CD4-positive, CD25-positive, alpha-beta regulatory T cell (primary cell): ENCODE measurements around the gene CATSPER3. TPM values are rescaled to one million over a fixed set of nuclear protein-coding genes. Genes with fewer than 3 reads are reported as not detected.

Experiments
- ATAC-seq, 2 donors: fragments of 150-1000 bp; cut with Tn5 transposase; one replicate each; pipeline ENCODE4 v1.10.0; 2021; ENCODE audit warnings: low read depth in 2 of 2, moderate number of reproducible peaks in 2 of 2, moderate library complexity in 1 of 2
- DNase-seq, 3 donors: peaks; one replicate each; pipeline versions ENCODE4 v3.0.0 to v3.0.0-alpha.2; 2012 to 2022; ENCODE audit warnings: mixed read lengths in 1 of 3
- H3K27ac ChIP-seq: one replicate; pipeline ENCODE4 v1.7.0; 2013; ENCODE audit warnings: mild to moderate bottlenecking, low read length; ENCODE audit not compliant: insufficient read depth, poor library complexity, severe bottlenecking
- H3K27me3 ChIP-seq: one replicate; pipeline ENCODE4 v1.7.0; 2013; ENCODE audit warnings: low read length; ENCODE audit not compliant: control insufficient read depth, insufficient read depth
- H3K36me3 ChIP-seq: one replicate; pipeline ENCODE4 v1.7.0; 2013; ENCODE audit warnings: mild to moderate bottlenecking, low read length, moderate library complexity; ENCODE audit not compliant: control insufficient read depth, insufficient read depth
- H3K4me1 ChIP-seq: 2 replicates; pipeline ENCODE4 v1.7.0; 2013; ENCODE audit warnings: mild to moderate bottlenecking, low read length; ENCODE audit not compliant: insufficient read depth, control insufficient read depth, poor library complexity, severe bottlenecking
- H3K4me3 ChIP-seq: one replicate; pipeline ENCODE4 v1.7.0; 2013; ENCODE audit warnings: low read depth, mild to moderate bottlenecking, low read length, moderate library complexity
- H3K9me3 ChIP-seq, 2 experiments: 1 replicate in 1 of 2; 2 replicates in 1 of 2; pipeline ENCODE4 v1.7.0; 2013; ENCODE audit warnings: low read length in 2 of 2, mild to moderate bottlenecking in 1 of 2, moderate library complexity in 1 of 2; ENCODE audit not compliant: control insufficient read depth in 2 of 2
- H3K27ac Mint-ChIP-seq, 3 donors: one replicate each; pipeline ENCODE4 v1.8.0; 2020 to 2022; ENCODE audit warnings: mild to moderate bottlenecking in 3 of 3, mixed read lengths in 3 of 3, moderate library complexity in 2 of 3
- H3K27me3 Mint-ChIP-seq: one replicate; pipeline ENCODE4 v1.8.0; 2022; ENCODE audit warnings: mild to moderate bottlenecking, mixed read lengths
- H3K36me3 Mint-ChIP-seq: one replicate; pipeline ENCODE4 v1.8.0; 2020; ENCODE audit warnings: mixed read lengths
- H3K4me1 Mint-ChIP-seq, 4 donors: one replicate each; pipeline ENCODE4 v1.8.0; 2020 to 2022; ENCODE audit warnings: mixed read lengths in 4 of 4, mild to moderate bottlenecking in 1 of 4
- H3K4me3 Mint-ChIP-seq, 4 donors: one replicate each; pipeline ENCODE4 v1.8.0; 2020 to 2022; ENCODE audit warnings: mild to moderate bottlenecking in 4 of 4, mixed read lengths in 4 of 4, moderate library complexity in 3 of 4
- H3K9me3 Mint-ChIP-seq, 7 donors: one replicate each; pipeline ENCODE4 v1.8.0; 2020 to 2022; ENCODE audit warnings: mixed read lengths in 7 of 7, mild to moderate bottlenecking in 3 of 7, moderate library complexity in 2 of 7
- polyA plus RNA-seq, 4 donors: library from polyadenylated mRNA; unstranded; fragments of 300-500 nt; fragmentation: Illumina TruSeq; gene quantifications; one replicate each; pipeline ENCODE4 v1.2.3, GENCODE V29; 2021
- total RNA-seq: library from RNA; stranded (reverse); gene quantifications from one replicate; pipeline ENCODE4 v1.2.3, GENCODE V29; 2022

The CATSPER3 gene
- total and polyA plus RNA-seq, 5 donors from 2014 or later = 0.34 to 1.3 (median 0.37) TPM

DNA sequence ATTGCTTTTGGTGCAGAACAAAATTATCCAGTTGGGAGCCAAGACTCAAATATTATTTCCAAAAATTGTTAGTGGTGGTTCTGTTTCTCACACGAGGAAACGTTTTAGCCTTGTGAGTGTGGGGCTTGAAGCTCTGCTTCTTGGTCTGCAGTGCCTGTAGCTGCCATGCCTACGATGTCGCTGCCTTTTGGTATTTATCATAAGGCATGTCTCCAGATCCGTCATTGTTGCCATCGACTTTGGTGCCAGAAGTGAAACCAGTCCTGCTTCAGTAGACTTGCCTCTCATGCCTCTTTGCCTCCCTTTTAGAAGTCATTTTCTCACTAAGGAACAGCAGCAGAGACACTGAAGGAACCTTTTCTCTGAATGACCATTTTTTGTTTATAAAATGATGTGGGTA lies 29.7 kb upstream of the CATSPER3 start:
- H3K27me3 ChIP-seq = no peaks in the 10 kb centered on the region
- no peak overlapping the region for H3K4me3 ChIP-seq
- ATAC-seq = no peak
- Mint-ChIP-seq H3K27me3 (no peaks in the 10 kb centered on the region), H3K9me3 (no peaks in the 10 kb centered on the region), H3K36me3 (peaks cover 13% of the 10 kb centered on the region), H3K4me1 (peaks cover 0 to 4% (median 0%) of the 10 kb centered on the region in 4 donors), H3K27ac (no peak overlapping the region), H3K4me3 (no peak overlapping the region)
- H3K36me3 ChIP-seq = peaks cover 17% of the 10 kb centered on the region
- H3K27ac ChIP-seq = no peak overlapping the region
- no peaks in the 10 kb centered on the region for H3K9me3 ChIP-seq
- no peak for DNase-seq
- no peaks in the 10 kb centered on the region for H3K4me1 ChIP-seq

DNA sequence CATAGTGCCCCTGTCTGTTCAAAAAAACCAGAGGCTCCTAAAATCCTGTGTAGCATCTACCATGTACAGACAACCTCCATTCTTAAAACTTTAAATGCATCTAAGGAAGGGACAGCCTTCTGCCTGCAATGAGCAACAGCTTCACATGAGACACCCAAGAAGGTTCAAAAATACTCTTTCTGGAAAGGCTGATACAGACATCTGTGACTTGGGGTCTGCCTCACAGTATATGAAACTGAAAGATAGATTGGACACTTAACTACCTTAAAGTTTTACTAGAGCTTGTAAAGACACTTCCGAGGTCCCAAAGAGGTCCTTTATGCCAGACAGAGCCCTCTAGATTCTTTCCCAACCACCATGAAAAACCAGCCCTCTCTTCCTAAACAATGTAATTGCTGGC lies 28.2 kb upstream of the CATSPER3 start:
- Mint-ChIP-seq H3K27me3 (no peaks in the 10 kb centered on the region), H3K36me3 (peaks cover 13% of the 10 kb centered on the region), H3K4me3 (no peak overlapping the region), H3K9me3 (no peaks in the 10 kb centered on the region), H3K27ac (peak overlapping the region in 1 of 3 donors; percentile 47), H3K4me1 (peaks cover 0 to under 1% (median 0%) of the 10 kb centered on the region in 4 donors)
- Histone ChIP-seq H3K27ac (no peak overlapping the region), H3K27me3 (no peaks in the 10 kb centered on the region), H3K9me3 (no peaks in the 10 kb centered on the region), H3K4me3 (no peak overlapping the region), H3K36me3 (peaks cover 16% of the 10 kb centered on the region), H3K4me1 (no peaks in the 10 kb centered on the region)
- ATAC-seq (no peak), DNase-seq (no peak)

DNA sequence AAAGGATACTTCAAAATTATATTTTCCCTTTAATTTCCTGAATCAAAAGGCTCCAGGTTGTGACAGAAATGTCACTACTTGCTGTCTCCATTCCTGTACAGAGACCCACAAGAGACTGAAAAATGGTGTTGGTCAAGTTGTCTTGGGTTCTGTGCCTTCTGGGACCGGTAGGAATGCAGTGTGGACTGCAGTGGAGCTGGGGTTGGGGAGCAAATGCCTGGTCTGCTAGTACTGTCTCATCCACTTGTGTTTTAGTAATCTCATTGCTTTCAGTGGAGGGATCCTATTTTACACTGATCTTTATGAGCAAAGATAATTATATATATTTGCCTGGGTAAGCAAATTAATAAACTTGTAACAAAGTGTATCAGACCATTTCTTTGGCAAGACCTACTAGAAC lies 24.2 kb upstream of the CATSPER3 start:
- H3K4me1 ChIP-seq = no peaks in the 10 kb centered on the region
- DNase-seq (no peak), ATAC-seq (no peak)
- H3K27ac ChIP-seq = no peak overlapping the region
- Mint-ChIP-seq H3K27me3 (no peaks in the 10 kb centered on the region), H3K36me3 (peaks cover 8% of the 10 kb centered on the region), H3K9me3 (no peaks in the 10 kb centered on the region), H3K4me3 (no peak overlapping the region), H3K4me1 (no peaks in the 10 kb centered on the region), H3K27ac (no peak overlapping the region)
- no peak overlapping the region for H3K4me3 ChIP-seq
- H3K9me3 ChIP-seq = no peaks in the 10 kb centered on the region
- peaks cover 2% of the 10 kb centered on the region for H3K36me3 ChIP-seq
- no peaks in the 10 kb centered on the region for H3K27me3 ChIP-seq

GRCh38 chr5:134944630-134945029 lies 23.1 kb upstream of the CATSPER3 start:
- Histone ChIP-seq H3K27ac (no peak overlapping the region), H3K4me3 (no peak overlapping the region), H3K4me1 (no peaks in the 10 kb centered on the region), H3K27me3 (no peaks in the 10 kb centered on the region), H3K9me3 (no peaks in the 10 kb centered on the region), H3K36me3 (peaks cover under 1% of the 10 kb centered on the region)
- Mint-ChIP-seq H3K36me3 (peaks cover 8% of the 10 kb centered on the region), H3K4me3 (no peak overlapping the region), H3K27me3 (no peaks in the 10 kb centered on the region), H3K4me1 (no peaks in the 10 kb centered on the region), H3K27ac (no peak overlapping the region), H3K9me3 (no peaks in the 10 kb centered on the region)
- ATAC-seq = no peak
- DNase-seq = no peak

DNA sequence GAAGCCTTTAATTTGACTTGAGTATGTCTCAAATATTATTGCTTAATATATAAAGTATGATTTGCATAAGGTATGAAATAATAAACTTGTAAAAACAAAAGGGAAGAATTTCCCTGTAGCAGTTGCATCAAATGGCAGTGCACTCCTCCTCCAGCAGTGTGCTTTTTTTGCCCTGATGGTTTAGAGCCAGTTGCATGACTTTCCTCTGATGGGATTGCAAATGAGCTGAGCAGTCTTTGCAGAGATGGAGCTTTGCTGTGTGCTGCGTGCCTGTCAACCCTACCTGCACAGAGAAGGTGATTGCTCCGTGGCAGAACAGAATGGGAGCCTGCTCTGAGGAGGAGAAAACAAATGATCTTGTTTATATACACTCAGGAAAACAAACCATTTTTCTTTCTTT lies 22.7 kb upstream of the CATSPER3 start:
- H3K9me3 Mint-ChIP-seq = no peaks in the 10 kb centered on the region

DNA sequence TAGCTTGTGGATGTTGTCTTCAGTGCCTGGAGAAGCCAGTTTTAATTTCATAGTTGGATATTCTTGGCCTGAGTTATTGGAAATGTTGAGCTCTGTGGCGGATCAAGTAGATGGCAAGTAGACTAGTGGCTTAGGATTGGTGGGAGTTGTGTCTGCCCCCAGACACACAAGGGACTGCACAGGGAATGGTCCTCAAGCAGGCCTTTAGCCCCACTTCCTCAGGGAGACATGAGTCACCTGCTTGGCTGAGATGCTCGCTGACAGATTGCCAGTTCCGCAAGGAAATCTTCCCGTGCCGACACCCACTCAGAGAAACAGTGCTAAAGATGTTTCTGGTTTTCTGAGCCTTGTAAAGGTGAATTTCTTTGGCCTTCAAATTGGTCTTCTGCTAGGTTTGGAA lies 18.8 kb upstream of the CATSPER3 start:
- Histone ChIP-seq H3K4me1 (no peaks in the 10 kb centered on the region), H3K36me3 (no peaks in the 10 kb centered on the region), H3K27me3 (no peaks in the 10 kb centered on the region), H3K9me3 (peaks cover 0 to 1% of the 10 kb centered on the region in 2 experiments), H3K27ac (no peak overlapping the region), H3K4me3 (no peak overlapping the region)
- Mint-ChIP-seq H3K36me3 (no peaks in the 10 kb centered on the region), H3K4me1 (peaks cover 0 to 6% (median 0%) of the 10 kb centered on the region in 4 donors), H3K9me3 (no peaks in the 10 kb centered on the region), H3K27ac (no peak overlapping the region), H3K27me3 (no peaks in the 10 kb centered on the region), H3K4me3 (no peak overlapping the region)
- ATAC-seq (no peak), DNase-seq (no peak)

More for the DNA sequence above, 22.7 kb upstream of the CATSPER3 start:
- Histone ChIP-seq H3K4me1 (no peaks in the 10 kb centered on the region), H3K4me3 (no peak overlapping the region), H3K9me3 (no peaks in the 10 kb centered on the region), H3K27me3 (no peaks in the 10 kb centered on the region), H3K27ac (no peak overlapping the region), H3K36me3 (no peaks in the 10 kb centered on the region)
- Mint-ChIP-seq H3K27ac (no peak overlapping the region), H3K27me3 (no peaks in the 10 kb centered on the region), H3K36me3 (peaks cover 6% of the 10 kb centered on the region), H3K4me1 (no peaks in the 10 kb centered on the region), H3K4me3 (no peak overlapping the region)
- DNase-seq (no peak), ATAC-seq (no peak)

- H3K9me3 Mint-ChIP-seq = peaks cover 0 to 3% (median 0%) of the 10 kb centered on the region in 7 donors
- peaks cover 4 to 6% of the 10 kb centered on the region in 2 experiments for H3K9me3 ChIP-seq
- H3K27me3 Mint-ChIP-seq = no peaks in the 10 kb centered on the region
- H3K4me3 ChIP-seq = no peak overlapping the region
- peaks cover 0 to 6% (median 0%) of the 10 kb centered on the region in 4 donors for H3K4me1 Mint-ChIP-seq
- ATAC-seq = no peak
- DNase-seq = no peak
- no peaks in the 10 kb centered on the region for H3K36me3 ChIP-seq
- no peaks in the 10 kb centered on the region for H3K4me1 ChIP-seq
- no peak overlapping the region for H3K4me3 Mint-ChIP-seq
- H3K36me3 Mint-ChIP-seq = peaks cover 2% of the 10 kb centered on the region
- H3K27ac Mint-ChIP-seq = no peak overlapping the region
- H3K27me3 ChIP-seq = no peaks in the 10 kb centered on the region
- no peak overlapping the region for H3K27ac ChIP-seq
Measured at GRCh38 chr5:134949316-134949715, 18.4 kb upstream of the CATSPER3 start.

DNA sequence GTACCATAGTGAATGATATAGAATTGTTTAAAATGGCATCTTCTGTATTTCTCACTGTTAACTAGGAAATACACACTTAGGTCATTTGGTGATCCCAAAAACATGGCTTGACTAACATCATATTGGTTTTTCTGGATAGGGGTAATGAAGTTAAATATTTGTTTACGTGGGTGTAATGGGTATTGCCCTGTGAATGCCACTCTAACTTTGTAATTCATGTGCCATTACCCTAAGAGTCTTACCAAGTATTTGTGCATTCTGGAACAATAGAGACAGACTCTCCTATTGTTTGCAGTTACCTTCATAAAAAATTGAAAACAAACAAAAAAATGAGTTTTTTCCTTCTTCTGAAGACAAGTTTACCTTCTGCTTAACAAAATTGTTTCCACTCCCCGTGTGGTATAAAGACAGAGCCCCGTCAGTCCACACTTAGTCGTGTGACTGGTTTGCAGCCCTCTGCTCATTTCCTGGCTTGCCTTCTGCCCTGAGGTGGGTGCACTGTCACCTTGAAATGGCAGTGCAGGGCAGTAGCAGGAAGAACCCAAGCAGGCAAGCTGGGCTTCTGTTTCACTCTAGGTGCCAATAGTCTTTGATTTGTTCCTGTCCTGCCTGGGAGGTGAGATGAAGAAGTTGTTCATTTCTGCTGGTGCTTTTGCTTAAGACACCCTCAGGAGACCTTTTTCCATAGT lies 9.6 kb upstream of the CATSPER3 start:
- H3K9me3 Mint-ChIP-seq = peaks cover 0 to 11% (median 4%) of the 10 kb centered on the region in 7 donors
- Histone ChIP-seq H3K36me3 (peaks cover 9% of the 10 kb centered on the region), H3K27me3 (no peaks in the 10 kb centered on the region), H3K4me1 (no peaks in the 10 kb centered on the region), H3K4me3 (no peak overlapping the region), H3K9me3 (peaks cover 6 to 11% of the 10 kb centered on the region in 2 experiments), H3K27ac (no peak overlapping the region)
- H3K36me3 Mint-ChIP-seq = peaks cover 25% of the 10 kb centered on the region
- H3K4me3 Mint-ChIP-seq = no peak overlapping the region
- peak in 1 of 3 donors; percentile 16 for DNase-seq
- peaks cover 0 to 4% (median 1%) of the 10 kb centered on the region in 4 donors for H3K4me1 Mint-ChIP-seq
- no peak for ATAC-seq
- H3K27me3 Mint-ChIP-seq = no peaks in the 10 kb centered on the region
- H3K27ac Mint-ChIP-seq = peak overlapping the region in 2 of 3 donors; percentile 26 to 54
